B cell (primary cell): ENCODE measurements around the gene MSL3. TPM values are rescaled to one million over a fixed set of nuclear protein-coding genes. Genes with fewer than 3 reads are reported as not detected.

ENCODE experiments used
- ATAC-seq: fragments of 200-7000 bp; cut with Tn5 transposase; one replicate; pipeline ENCODE4 v1.10.0; 2021; ENCODE audit warnings: low read depth, mild to moderate bottlenecking, moderate number of reproducible peaks, moderate library complexity
- CTCF ChIA-PET: fragments of 350-600 bp; sonication (Branson Sonifier 250); formaldehyde crosslinking; loops from one replicate; lab custom pipeline; 2021; ENCODE audit warnings: antibody characterized with exemption, inconsistent platforms; lab: Charles Lee
- POLR2A ChIA-PET: fragments of 350-600 bp; sonication (Branson Sonifier 250); formaldehyde crosslinking; loops from one replicate; lab custom pipeline; 2021; ENCODE audit warnings: antibody characterized with exemption; lab: Charles Lee
- DNase-seq: peaks from one replicate; pipeline ENCODE4 v3.0.0; 2013
- H2AFZ ChIP-seq: 2 replicates; pipeline ENCODE4 v1.6.1; 2012; ENCODE audit warnings: mild to moderate bottlenecking, low read depth, low read length; ENCODE audit not compliant: insufficient read depth, poor library complexity, severe bottlenecking
- H3K27ac ChIP-seq, 2 donors: 1 replicate in 1 of 2; 2 replicates in 1 of 2; pipeline ENCODE4 v1.5.1; 2012 to 2013; ENCODE audit warnings: low read length in 2 of 2, mild to moderate bottlenecking in 2 of 2, moderate library complexity in 1 of 2
- H3K27me3 ChIP-seq, 4 experiments: fragments of 200-600 bp in 1 of 4; sonication (generic) in 1 of 4; replicated peaks in 1 of 4; 1 replicate in 2 of 4; 2 replicates in 2 of 4; pipeline versions ENCODE4 v1.6.1 to v1.7.0; 2013 to 2016; ENCODE audit warnings: low read length in 3 of 4, mild to moderate bottlenecking in 2 of 4, mixed read lengths in 1 of 4, moderate library complexity in 1 of 4; ENCODE audit not compliant: insufficient read depth in 4 of 4, control insufficient read depth in 3 of 4; ENCODE audit errors: control extremely low read depth in 1 of 4
- H3K36me3 ChIP-seq, 2 experiments: replicated peaks in 1 of 2; 1 replicate in 1 of 2; 2 replicates in 1 of 2; pipeline versions ENCODE4 v1.6.1 to v1.7.1; 2013; ENCODE audit warnings: low read length in 1 of 2; ENCODE audit not compliant: insufficient read depth in 2 of 2, control insufficient read depth in 1 of 2; ENCODE audit errors: control extremely low read depth in 1 of 2, extremely low read depth in 1 of 2
- H3K4me1 ChIP-seq, 2 donors: fragments of 200-600 bp in 1 of 2; sonication (generic) in 1 of 2; 1 replicate in 1 of 2; 2 replicates in 1 of 2; pipeline versions ENCODE4 v1.5.1 to v1.6.1; 2013 to 2017; ENCODE audit warnings: low read length in 2 of 2; ENCODE audit not compliant: control insufficient read depth in 2 of 2, insufficient read depth in 2 of 2
- H3K4me2 ChIP-seq: replicated peaks from 2 replicates; pipeline ENCODE3; 2012; ENCODE audit warnings: mild to moderate bottlenecking, low read depth, low read length; ENCODE audit not compliant: poor library complexity, severe bottlenecking
- H3K4me3 ChIP-seq, 5 experiments: fragments of 200-600 bp in 1 of 5; sonication (generic) in 1 of 5; 1 replicate in 3 of 5; 2 replicates in 2 of 5; pipeline versions ENCODE4 v1.5.1 to v1.7.0; 2011 to 2016; ENCODE audit warnings: low read length in 4 of 5, mild to moderate bottlenecking in 4 of 5, low read depth in 2 of 5, control low read depth in 1 of 5, moderate library complexity in 1 of 5; ENCODE audit not compliant: insufficient read depth in 1 of 5; ENCODE audit errors: control extremely low read depth in 1 of 5, extremely low read depth in 1 of 5
- H3K79me2 ChIP-seq: fragments of 200-600 bp; sonication (generic); one replicate; pipeline ENCODE4 v1.6.0; 2016; ENCODE audit warnings: low read length; ENCODE audit not compliant: control insufficient read depth, insufficient read depth
- H3K9ac ChIP-seq: fragments of 200-600 bp; sonication (generic); 2 replicates; pipeline ENCODE4 v1.6.1; 2017; ENCODE audit warnings: mild to moderate bottlenecking, low read length, moderate library complexity
- H3K9me3 ChIP-seq, 3 donors: one replicate each; pipeline versions ENCODE4 v1.6.1 to v1.7.1; 2013; ENCODE audit warnings: low read length in 2 of 3; ENCODE audit not compliant: control insufficient read depth in 2 of 3, insufficient read depth in 1 of 3; ENCODE audit errors: control extremely low read depth in 1 of 3
- H4K20me1 ChIP-seq: 2 replicates; pipeline ENCODE4 v1.6.0; 2012; ENCODE audit warnings: mild to moderate bottlenecking, low read length; ENCODE audit not compliant: insufficient read depth, control insufficient read depth, poor library complexity, severe bottlenecking
- H3K27ac Mint-ChIP-seq: one replicate; pipeline ENCODE4 v1.8.0; 2021; ENCODE audit warnings: mixed read lengths
- H3K27me3 Mint-ChIP-seq: one replicate; pipeline ENCODE4 v1.8.0; 2021; ENCODE audit warnings: mixed read lengths
- H3K4me1 Mint-ChIP-seq: one replicate; pipeline ENCODE4 v1.8.0; 2021; ENCODE audit warnings: mixed read lengths
- H3K4me3 Mint-ChIP-seq: one replicate; pipeline ENCODE4 v1.8.0; 2021; ENCODE audit warnings: mixed read lengths
- H3K9me3 Mint-ChIP-seq: one replicate; pipeline ENCODE4 v1.8.0; 2022; ENCODE audit warnings: mixed read lengths; ENCODE audit not compliant: insufficient read depth
- CTCF ChIP-seq: fragments of 200-600 bp; IDR thresholded peaks from one replicate; pipeline ENCODE4 v1.8.0; 2022; ENCODE audit warnings: antibody characterized with exemption, mild to moderate bottlenecking
- EZH2 ChIP-seq: IDR thresholded peaks from 2 replicates; pipeline ENCODE4 v1.6.1; 2012; ENCODE audit warnings: borderline replicate concordance, low read depth, mild to moderate bottlenecking, moderate library complexity, low read length; ENCODE audit not compliant: insufficient read depth, poor library complexity, severe bottlenecking
- WGBS: methylation state at CpG from one replicate; pipeline ENCODE4 v1.1.5; 2013; ENCODE audit warnings: missing lambda C conversion rate; ENCODE audit not compliant: insufficient coverage; 5-methylcytosine and 5-hydroxymethylcytosine counted together
- intact Hi-C: fragments of 100-400 bp; cut with micrococcal nuclease; formaldehyde crosslinking; loops from one replicate; pipeline ENCODE4 v1.10.0; 2022
- polyA plus RNA-seq: library from polyadenylated mRNA; depleted of rRNA; stranded (reverse); fragments of >200 nt; gene quantifications from 2 replicates; pipeline ENCODE4 v1.2.3, GENCODE V29; 2012
- total RNA-seq, 2 donors: library from RNA; stranded (reverse); fragments of 120-200 nt in 1 of 2; gene quantifications; 1 replicate in 1 of 2; 2 replicates in 1 of 2; pipeline versions ENCODE4 v1.2.3 to v1.2.4, GENCODE V29; 2013 to 2022

MSL3 gene
- total and polyA plus RNA-seq, 2 donors (not counting 1 experiment from before 2014, with no cell fraction given): 76.3 to 88.7 TPM

DNA sequence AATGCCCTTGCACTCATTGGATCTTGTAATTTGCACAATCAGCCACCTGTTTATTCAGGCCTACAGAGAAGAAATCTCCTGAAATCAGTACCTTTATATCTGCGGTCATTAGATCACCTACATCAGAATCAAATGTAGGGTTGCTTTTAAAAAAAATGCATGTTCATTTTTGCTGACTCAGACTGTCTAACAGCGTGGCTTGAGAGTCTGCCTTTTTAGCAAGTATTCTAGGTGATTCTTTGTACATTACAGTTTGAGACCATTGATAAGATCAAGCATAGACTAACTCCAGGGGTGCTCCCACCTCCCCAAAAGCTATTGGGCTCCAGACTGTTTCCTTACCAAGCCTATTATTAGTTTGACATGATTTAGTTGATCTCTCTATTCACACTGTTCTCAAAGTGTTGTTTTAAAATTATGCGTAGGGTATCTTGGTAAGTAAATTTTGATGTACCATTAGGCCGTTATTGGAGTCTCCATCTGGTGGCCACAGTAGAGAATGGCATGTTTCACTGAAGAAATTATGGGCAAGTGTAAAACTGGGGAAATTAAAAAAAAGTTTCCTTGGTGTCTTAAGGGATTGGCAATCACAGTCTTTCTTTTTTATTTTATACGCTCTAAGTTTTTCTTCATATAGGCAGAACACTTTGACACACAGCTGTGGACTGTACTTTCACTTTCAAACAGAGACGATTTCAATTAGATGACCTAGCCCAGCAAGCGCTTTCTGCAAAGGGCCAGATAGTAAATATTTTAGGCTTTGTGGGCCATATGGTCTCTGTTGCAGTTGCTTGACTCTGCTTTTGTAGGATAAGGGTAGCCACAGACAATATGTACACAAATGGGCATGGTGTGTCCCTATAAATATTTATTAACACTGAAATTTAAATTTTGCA is 33.7 kb upstream of the MSL3 start:
- POLR2A ChIA-PET: no interaction called here
- H3K4me2 ChIP-seq: no peak overlapping the region
- intact Hi-C loops: loop anchor here (1.0 to 2.0 kb wide), 3 partner anchors 46 to 580 kb away; no protein-coding TSS in a partner anchor
- DNase-seq (peak; percentile 36), ATAC-seq (peak; percentile 47)
- H3K27me3 Mint-ChIP-seq: peaks cover 10% of the 10 kb centered on the region
- no peak overlapping the region for H3K27ac ChIP-seq
- H3K27me3 ChIP-seq: no peaks in the 10 kb centered on the region
- no peak overlapping the region for H3K27ac Mint-ChIP-seq
- peak overlapping the region; percentile 35 for H2AFZ ChIP-seq
- no CpG with 5 or more reads among the region's 7 CpGs for WGBS
- H4K20me1 ChIP-seq: no peaks in the 10 kb centered on the region
- no peak overlapping the region for H3K4me3 Mint-ChIP-seq
- no peaks in the 10 kb centered on the region for H3K36me3 ChIP-seq
- H3K9ac ChIP-seq: no peak overlapping the region
- CTCF ChIA-PET: interaction anchor here (0.7 to 1.1 kb wide), 2 partner anchors 9 to 171 kb away, joined by 3 read pairs; no protein-coding TSS in a partner anchor
- no peaks in the 10 kb centered on the region for H3K9me3 Mint-ChIP-seq
- H3K9me3 ChIP-seq: no peaks in the 10 kb centered on the region
- no peaks in the 10 kb centered on the region for H3K4me1 ChIP-seq
- TF ChIP-seq EZH2 (no peak), CTCF (peak; percentile 68)
- no peaks in the 10 kb centered on the region for H3K79me2 ChIP-seq
- H3K4me1 Mint-ChIP-seq: no peaks in the 10 kb centered on the region
- no peak overlapping the region for H3K4me3 ChIP-seq
